Right lobe of liver (tissue), 6 donors: ENCODE measurements around the gene CALCOCO1. TPM values are rescaled to one million over a fixed set of nuclear protein-coding genes. Genes with fewer than 3 reads are reported as not detected.

Source experiments
- ATAC-seq, 4 donors: fragments of 200-7000 bp; cut with Tn5 transposase; one replicate each; pipeline ENCODE4 v1.9.1; 2020; ENCODE audit warnings: mild to moderate bottlenecking in 4 of 4, moderate library complexity in 4 of 4
- DNase-seq, 3 donors: peaks; one replicate each; pipeline ENCODE4 v3.0.0-alpha.2; 2020
- H3K27ac ChIP-seq, 3 donors: fragments of 200-600 bp; one replicate each; pipeline ENCODE4 v1.8.0; 2022
- H3K27me3 ChIP-seq, 2 donors: fragments of 200-600 bp; one replicate each; pipeline ENCODE4 v1.8.0; 2022
- H3K36me3 ChIP-seq, 4 donors: fragments of 200-600 bp; sonication (generic) in 1 of 4; one replicate each; pipeline versions ENCODE4 v1.5.1 to v1.8.0; 2017 to 2022; ENCODE audit warnings: control low read depth in 1 of 4
- H3K4me1 ChIP-seq, 4 donors: fragments of 200-600 bp; sonication (generic) in 1 of 4; one replicate each; pipeline versions ENCODE4 v1.5.1 to v1.8.0; 2017 to 2022; ENCODE audit warnings: control low read depth in 1 of 4
- H3K4me3 ChIP-seq, 3 donors: fragments of 200-600 bp; one replicate each; pipeline ENCODE4 v1.8.0; 2022
- H3K9me3 ChIP-seq, 4 donors: fragments of 200-600 bp; sonication (generic) in 1 of 4; one replicate each; pipeline versions ENCODE4 v1.5.1 to v1.8.0; 2017 to 2022; ENCODE audit warnings: control low read depth in 1 of 4
- CTCF ChIP-seq, 4 donors: fragments of 200-600 bp in 3 of 4; fragments of 450-650 bp in 1 of 4; IDR thresholded peaks; one replicate each; pipeline versions ENCODE4 v1.5.1 to v1.8.0; 2016 to 2022; ENCODE audit warnings: antibody characterized with exemption in 4 of 4, mild to moderate bottlenecking in 2 of 4
- POLR2A ChIP-seq: fragments of 450-650 bp; IDR thresholded peaks from one replicate; pipeline ENCODE4 v1.6.1; 2017; ENCODE audit warnings: antibody characterized with exemption, mild to moderate bottlenecking
- WGBS: methylation state at CpG from one replicate; pipeline ENCODE4 v1.1.6; 2018; ENCODE audit warnings: low coverage, low lambda C conversion rate; ENCODE audit not compliant: insufficient coverage; ENCODE audit errors: missing lambda C conversion rate; 5-methylcytosine and 5-hydroxymethylcytosine counted together
- intact Hi-C, 2 donors: fragments of 100-400 bp; cut with DNase I; formaldehyde crosslinking; loops; one replicate each; pipeline versions ENCODE4 v1.11.2 to v1.14.1; 2022
- total RNA-seq, 6 experiments: library from RNA; depleted of rRNA in 2 of 6; stranded (reverse); fragments of >200 nt in 2 of 6; fragmentation: NEBNext Ultra II Directional in 3 of 6; extraction: Animal tissue kit (Norgen Biotek cat#: 25700) in 3 of 6; gene quantifications; one replicate each; pipeline versions ENCODE4 v1.1.0 to v1.2.4, GENCODE V29; 2016 to 2023
- donor health status: DM: no; HTN: yes; CAD: no.
- donor health status: DM: no; HTN: no; CAD: no.
- donor health status: DM: no; HTN: no; CAD: no.
- donor health status: DM: no; HTN: yes; CAD: no.
- donor health status: DM: no; HTN: yes; CAD: no.

CALCOCO1 gene
- total RNA-seq, 6 experiments from 2014 or later: 25.4 to 53.7 (median 34.2) TPM

GRCh38 chr12:53733807-53734200 lies 6.6 kb upstream of the CALCOCO1 start:
- intact Hi-C loops: no loop called here
- H3K36me3 ChIP-seq: no peaks in the 10 kb centered on the region
- ATAC-seq: no peak
- no peak overlapping the region for H3K4me3 ChIP-seq
- WGBS: 44% methylated on average over 5 of the region's 5 CpGs
- no peak for TF ChIP-seq CTCF (IDR thresholded peaks at IDR 0.05)
- no peak for TF ChIP-seq POLR2A
- H3K9me3 ChIP-seq: no peaks in the 10 kb centered on the region
- no peak overlapping the region for H3K27ac ChIP-seq
- DNase-seq: no peak
- no peaks in the 10 kb centered on the region for H3K27me3 ChIP-seq
- no peaks in the 10 kb centered on the region for H3K4me1 ChIP-seq

GRCh38 chr12:53733051-53733806 lies 6.0 kb upstream of the CALCOCO1 start:
- Histone ChIP-seq H3K27ac (no peak overlapping the region), H3K4me3 (no peak overlapping the region), H3K9me3 (no peaks in the 10 kb centered on the region), H3K36me3 (no peaks in the 10 kb centered on the region), H3K27me3 (no peaks in the 10 kb centered on the region), H3K4me1 (no peaks in the 10 kb centered on the region)
- intact Hi-C loops: no loop called here
- no peak for DNase-seq
- ATAC-seq: no peak
- TF ChIP-seq CTCF (IDR thresholded peaks at IDR 0.05) (no peak), POLR2A (no peak)
- no CpG with 5 or more reads among the region's 2 CpGs for WGBS

GRCh38 chr12:53729644-53730043 lies 2.4 kb upstream of the CALCOCO1 start:
- H3K4me1 ChIP-seq: peaks cover 0 to 13% (median 4%) of the 10 kb centered on the region in 4 donors
- H3K36me3 ChIP-seq: peaks cover 0 to 5% (median 0%) of the 10 kb centered on the region in 4 donors
- DNase-seq (no peak), ATAC-seq (no peak)
- intact Hi-C loops: no loop called here
- TF ChIP-seq POLR2A (no peak), CTCF (IDR thresholded peaks at IDR 0.05) (no peak)
- no peaks in the 10 kb centered on the region for H3K9me3 ChIP-seq
- no peaks in the 10 kb centered on the region for H3K27me3 ChIP-seq
- no peak overlapping the region for H3K27ac ChIP-seq
- no peak overlapping the region for H3K4me3 ChIP-seq

GRCh38 chr12:53728206-53728605 lies 954 bp upstream of the CALCOCO1 start:
- no peak for ATAC-seq
- Histone ChIP-seq H3K27me3 (no peaks in the 10 kb centered on the region), H3K9me3 (no peaks in the 10 kb centered on the region), H3K27ac (no peak overlapping the region), H3K36me3 (peaks cover 0 to 19% (median 7%) of the 10 kb centered on the region in 4 donors), H3K4me3 (peak overlapping the region; percentile 83 to 87 (median 83)), H3K4me1 (peaks cover 0 to 13% (median 4%) of the 10 kb centered on the region in 4 donors)
- intact Hi-C loops: no loop called here
- no peak for DNase-seq
- WGBS: 60% methylated on average over 6 of the region's 7 CpGs
- no peak for TF ChIP-seq POLR2A
- TF ChIP-seq CTCF (IDR thresholded peaks at IDR 0.05): no peak
